GM19099 (cell line): ENCODE data around the gene TBC1D9.

Source experiments
- POLR2A ChIP-seq: IDR thresholded peaks from 3 replicates; pipeline ENCODE4 v1.6.1; 2011; ENCODE audit warnings: low read depth; ENCODE audit not compliant: insufficient read length; ENCODE audit errors: extremely low read depth

TBC1D9 gene

GRCh38 chr4:140736669-140737343, 19.4 kb downstream of the TBC1D9 start:
- TF ChIP-seq POLR2A, result no peak

- no peak for TF ChIP-seq POLR2A
Measured at GRCh38 chr4:140735779-140736391, 20.3 kb downstream of the TBC1D9 start.

- no peak for TF ChIP-seq POLR2A
Measured at GRCh38 chr4:140735317-140735716, 20.9 kb downstream of the TBC1D9 start.

DNA sequence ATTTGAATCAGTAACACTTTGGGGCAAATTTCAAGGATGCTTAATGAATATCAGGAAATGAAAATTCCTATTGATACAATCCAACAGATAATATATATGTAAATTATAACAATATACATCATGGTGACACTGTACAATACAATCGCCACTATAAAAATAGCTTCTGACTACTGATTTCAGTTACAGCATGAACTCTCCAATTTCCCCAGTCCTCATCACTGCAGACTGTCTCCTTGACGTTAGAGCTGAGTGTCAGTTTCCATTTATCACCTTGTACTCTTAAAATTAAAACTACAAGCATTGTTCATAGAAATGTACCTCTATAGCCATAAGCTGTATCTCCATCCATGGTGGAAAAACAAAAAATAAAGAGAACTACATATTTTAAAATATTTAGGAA, 23.4 kb downstream of the TBC1D9 start:
- no peak for TF ChIP-seq POLR2A

- no peak for TF ChIP-seq POLR2A
Measured at GRCh38 chr4:140729344-140730049, 26.7 kb downstream of the TBC1D9 start.

GRCh38 chr4:140726776-140727500, 29.2 kb downstream of the TBC1D9 start:
- TF ChIP-seq POLR2A, result no peak

GRCh38 chr4:140725556-140725955, 30.6 kb downstream of the TBC1D9 start:
- no peak for TF ChIP-seq POLR2A

DNA sequence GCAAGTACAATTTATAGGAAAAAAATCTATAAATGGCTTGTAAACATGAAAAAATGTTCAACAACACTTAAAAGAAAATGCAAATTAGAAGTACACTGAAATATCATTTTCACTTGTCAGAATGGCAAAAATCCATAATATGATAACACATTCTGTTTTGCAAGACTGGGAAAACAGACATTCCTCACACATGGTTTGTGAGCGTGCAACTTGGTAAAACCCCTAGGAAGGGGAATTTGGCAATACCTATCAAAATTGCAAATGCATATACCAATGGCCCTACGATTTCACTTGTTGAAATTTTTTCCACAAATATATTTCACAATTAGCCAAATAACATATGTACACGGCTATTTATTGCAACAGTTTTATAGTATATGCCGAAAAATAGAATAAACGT, 31.4 kb downstream of the TBC1D9 start:
- TF ChIP-seq POLR2A, result no peak

GRCh38 chr4:140720387-140721304, 35.5 kb downstream of the TBC1D9 start:
- TF ChIP-seq POLR2A, result no peak

GRCh38 chr4:140719686-140720085, 36.5 kb downstream of the TBC1D9 start:
- TF ChIP-seq POLR2A, result no peak

- TF ChIP-seq POLR2A, result no peak
Measured at GRCh38 chr4:140719022-140719421, 37.2 kb downstream of the TBC1D9 start.

DNA sequence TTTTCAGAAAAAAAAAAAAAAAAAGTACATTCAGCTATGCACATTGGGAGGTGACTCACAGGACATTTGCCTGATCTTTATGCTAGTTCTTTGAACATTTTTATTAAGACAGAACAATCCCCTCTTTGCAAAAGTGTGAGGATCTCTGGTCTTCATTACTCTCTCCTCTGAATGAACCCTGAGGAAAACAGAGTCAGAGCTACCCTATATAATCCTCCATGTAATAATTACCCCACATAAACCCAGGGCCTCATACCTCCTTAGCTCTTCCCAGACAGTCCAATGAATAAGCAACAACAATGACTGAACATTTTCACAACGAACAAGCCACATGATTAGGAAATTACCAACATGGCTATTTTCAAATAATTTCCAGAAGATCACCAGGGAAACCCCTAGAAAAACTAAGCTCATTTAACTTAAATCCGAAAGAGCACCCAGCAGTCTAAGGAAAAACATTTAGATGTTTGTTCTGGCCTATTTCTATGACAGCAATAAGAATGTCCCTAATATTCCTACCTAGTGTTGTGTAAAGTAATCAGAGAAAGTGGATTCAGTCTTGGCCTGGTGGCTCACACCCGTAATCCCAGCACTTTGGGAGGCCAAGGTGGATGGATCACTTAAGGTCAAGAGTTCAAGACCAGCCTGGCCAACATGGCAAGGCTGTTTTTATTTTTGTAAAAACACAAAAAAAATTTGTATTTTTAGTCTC, 37.8 kb downstream of the TBC1D9 start:
- no peak for TF ChIP-seq POLR2A

DNA sequence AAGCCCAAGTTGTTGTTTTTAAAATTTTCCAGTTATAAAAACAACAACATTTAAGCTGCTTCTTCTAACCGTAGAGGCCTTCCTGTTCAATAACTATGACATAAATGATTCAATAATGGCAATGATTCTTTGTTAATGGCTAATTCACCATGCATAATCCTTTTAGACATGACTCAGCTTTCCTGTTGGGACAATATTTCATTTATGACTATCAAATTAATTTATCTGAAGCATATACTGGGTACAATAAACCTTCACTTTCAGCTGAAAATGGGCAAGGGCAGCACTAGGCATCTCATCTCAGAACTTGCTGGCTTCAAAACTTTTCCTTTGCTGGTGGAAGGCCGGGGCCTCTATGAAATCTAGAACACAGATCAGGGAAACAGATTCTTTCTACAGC, 38.9 kb downstream of the TBC1D9 start:
- TF ChIP-seq POLR2A, result no peak

- TF ChIP-seq POLR2A, result no peak
Measured at GRCh38 chr4:140715119-140715518, 41.1 kb downstream of the TBC1D9 start.
